Right forelimb (tissue), 1 donor: Measurements from ENCODE around the gene CYP19A1.

ENCODE experiments used
- DNase-seq: peaks from one replicate; pipeline ENCODE4 v3.0.0-alpha.2; 2018

The CYP19A1 gene

DNA sequence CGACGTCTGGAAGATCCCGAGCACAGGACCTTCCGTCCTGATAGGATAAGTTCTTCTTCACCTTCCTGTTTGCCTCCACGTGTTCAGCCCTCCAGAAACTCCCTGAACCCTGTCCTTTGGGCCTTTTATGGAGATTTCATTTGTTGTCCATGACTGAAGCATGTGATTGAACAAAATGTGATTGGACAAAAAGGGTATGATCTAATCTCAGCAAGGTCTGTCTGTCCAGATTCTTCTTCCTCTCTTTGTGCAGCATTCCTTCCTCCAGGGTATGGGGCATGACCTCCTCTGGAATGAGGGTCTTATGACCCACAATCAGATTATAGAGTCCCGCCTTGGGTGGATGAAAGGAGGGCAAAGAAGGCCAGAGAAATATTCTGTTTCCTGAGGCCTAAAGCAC, at the start of gene CYP19A1:
Gene CYP19A1, minus strand, starts transcription at position 101 of the 400 bp plus-strand sequence. CDS start 95,684 bp downstream, outside the sequence.
- DNase-seq: no peak

DNA sequence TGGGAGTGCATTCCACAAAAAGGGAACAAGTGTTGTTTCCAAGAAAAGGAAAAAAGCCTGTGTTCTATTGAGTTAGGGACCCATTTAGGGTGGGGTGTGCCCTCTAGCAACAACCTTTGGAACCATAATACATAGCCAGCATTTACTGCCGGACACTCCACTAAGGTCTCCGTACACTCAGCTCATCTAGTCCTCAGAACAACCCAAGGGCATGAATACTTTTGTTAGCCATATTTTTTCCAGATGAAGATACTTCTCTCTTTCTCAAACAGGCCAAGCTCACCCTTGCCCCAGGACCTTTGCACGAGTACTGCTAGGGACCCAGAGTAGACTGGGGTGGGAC, 49.3 kb upstream of the CYP19A1 start:
- DNase-seq: no peak

DNA sequence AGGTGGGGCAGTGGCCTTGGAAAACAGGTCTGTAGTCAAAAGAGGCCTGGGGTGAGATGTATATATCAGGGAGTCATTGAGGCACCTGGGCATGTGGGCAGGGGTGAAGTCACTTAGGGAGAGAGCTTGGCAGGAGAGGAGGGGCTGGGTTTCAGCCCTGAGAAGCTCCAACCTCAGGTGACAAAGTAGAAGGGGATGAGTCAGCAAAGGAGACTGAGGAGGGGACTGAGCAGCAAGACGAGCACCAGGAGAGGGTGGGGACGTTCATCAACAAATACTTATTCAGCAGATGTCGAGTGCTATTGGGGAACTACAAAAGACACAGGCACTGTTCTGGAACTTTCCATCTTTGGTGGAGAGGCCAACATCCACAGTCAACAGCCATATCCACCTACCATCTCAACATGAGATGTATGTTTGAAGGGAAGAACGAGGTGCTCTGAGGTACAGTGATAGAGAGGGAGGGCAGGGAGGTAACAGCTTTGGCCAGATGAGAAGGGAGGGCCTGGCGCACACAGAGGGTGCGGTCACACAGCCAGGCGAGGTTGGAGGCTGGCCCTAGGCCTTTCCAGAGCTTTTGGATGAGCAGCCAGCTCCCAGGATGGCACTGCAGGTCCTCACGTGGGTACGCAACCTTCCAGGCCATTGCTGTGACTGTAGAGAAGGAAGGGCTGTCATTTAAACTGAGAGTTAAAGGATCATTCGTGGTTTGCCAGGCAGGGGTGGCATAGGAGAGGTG, 48.7 kb upstream of the CYP19A1 start:
- DNase-seq: no peak

DNA sequence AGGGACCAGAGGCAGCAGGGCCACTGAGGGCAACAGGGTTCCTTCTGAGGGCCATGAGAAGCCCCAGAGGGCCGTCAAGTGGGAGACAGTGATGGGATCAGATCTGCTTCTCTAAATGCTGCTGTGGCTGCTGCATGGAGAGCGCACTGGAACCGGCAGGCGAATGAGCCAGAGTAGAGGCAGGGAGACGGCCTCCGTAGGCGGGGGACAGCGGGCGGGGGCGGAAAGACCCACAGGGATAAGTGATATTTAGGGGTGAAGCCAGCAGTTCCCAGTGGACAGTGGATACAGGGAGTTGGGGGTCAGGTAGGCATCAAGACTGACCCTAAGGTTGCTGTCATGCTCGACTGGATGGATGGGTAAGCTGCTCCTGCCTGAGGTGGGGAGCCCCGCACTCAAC, 48.1 kb upstream of the CYP19A1 start:
- no peak for DNase-seq

DNA sequence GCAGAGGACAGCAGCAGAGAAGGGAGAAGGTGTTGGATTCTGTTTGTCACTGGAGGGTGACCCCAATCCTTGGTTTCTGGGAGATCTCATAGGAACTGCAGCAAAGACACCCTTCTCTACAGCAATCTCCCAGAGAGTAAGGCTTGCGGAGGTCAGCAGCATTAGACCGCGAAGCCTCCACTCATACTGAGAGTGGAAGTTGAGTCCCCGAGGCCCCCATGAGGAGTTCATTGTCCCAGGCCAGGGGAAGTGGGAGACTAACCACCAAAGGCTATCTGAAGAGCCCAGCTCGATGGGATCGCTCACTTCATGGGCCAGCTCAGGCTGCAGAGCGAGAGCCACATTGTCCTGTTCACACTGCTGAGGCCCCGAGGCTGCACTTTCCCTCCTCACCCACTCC, 47.6 kb upstream of the CYP19A1 start:
- no peak for DNase-seq

DNA sequence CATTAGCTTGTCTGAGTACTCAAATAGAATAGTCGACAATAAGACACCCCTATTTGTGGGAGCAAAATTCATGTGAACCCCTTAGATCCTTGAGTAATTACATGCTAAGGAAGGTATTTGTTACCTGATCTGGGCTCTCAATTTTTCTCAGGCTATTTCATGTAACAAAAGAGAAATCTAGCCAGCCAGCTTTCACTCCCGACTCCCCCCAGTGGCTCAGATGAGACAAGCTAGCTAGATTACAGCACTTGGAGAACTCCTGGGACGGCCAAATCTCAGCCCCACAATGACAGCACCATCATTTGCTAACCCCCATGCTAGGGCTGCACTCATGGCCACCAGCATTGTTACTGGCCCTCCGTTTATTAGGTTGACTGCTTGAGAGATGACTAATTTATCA, 44.4 kb upstream of the CYP19A1 start:
- DNase-seq: no peak

DNA sequence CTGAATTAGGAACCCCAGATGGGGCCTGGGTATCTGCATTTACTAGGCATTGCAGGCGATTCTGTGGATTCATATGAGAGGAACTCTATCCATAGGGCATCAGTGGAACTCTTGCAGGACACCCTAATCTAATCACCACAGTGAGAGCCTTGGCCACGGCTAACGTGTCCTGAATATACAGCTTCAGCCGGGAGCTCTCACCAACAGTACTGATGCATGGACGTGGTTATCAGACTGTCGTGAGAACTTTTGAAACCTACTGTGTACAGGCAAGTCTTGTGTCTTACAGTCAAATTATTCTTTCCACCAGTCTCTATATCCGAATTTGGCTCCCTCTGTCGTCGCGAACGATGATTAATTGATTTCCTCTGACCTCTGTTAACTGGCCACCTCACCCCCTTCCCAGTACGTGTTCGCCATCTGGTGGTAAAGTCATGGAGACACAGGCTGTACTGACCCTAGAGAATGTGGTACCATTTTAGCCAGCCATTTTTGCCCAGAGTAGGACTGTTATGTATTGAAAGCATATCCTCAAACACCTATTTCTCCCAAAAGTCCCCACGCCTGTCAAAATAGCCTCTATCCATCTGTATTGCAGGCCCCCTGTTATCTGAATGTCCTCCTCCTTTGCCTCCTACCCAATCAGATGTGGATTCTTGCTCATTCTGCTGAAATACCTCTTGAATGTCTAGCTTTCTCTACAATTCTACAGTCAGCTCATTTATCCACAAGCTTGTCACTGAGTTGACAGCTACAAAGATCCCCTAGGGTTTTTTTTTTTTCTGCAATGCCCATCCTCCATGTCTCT, 42.8 kb upstream of the CYP19A1 start:
- DNase-seq: peak; percentile 72

DNA sequence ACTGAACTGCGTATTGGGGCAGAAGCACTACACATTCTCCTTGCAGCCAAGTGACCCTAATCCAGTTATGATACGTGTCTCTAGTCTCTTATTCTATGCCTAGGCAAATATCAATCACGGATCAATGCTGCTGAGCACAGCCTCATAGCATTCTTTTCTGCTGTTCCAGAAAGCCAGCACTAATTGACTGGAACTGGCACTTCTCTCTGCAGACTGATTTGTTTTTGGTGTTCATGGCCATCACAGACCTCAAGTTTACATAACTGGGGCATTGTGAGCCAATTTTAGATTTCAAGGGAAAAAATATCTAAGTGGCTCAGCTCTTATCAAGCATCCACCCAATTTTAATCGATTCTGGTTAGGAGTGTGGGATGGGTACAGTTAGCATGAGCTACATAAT, 41.0 kb upstream of the CYP19A1 start:
- DNase-seq: no peak

DNA sequence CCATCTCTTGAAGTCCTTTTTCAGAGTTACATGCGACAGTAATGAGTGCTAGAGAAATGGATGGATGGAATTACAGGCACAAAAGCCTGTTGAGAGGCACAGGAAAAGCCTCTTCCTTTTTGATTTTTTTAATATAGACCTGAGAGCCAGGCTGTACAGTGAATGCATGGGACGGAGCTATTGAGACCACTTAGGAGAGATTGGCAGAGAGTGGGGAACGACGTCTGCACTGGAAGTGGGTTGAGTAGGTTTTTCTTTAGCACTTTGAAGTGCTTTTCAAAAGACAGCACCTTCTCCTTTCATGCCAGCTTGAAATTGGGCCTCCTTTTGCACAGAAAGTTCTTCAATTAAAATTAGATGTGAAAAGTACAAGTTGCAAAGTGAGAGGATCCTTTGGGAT, 40.0 kb upstream of the CYP19A1 start:
- no peak for DNase-seq

DNA sequence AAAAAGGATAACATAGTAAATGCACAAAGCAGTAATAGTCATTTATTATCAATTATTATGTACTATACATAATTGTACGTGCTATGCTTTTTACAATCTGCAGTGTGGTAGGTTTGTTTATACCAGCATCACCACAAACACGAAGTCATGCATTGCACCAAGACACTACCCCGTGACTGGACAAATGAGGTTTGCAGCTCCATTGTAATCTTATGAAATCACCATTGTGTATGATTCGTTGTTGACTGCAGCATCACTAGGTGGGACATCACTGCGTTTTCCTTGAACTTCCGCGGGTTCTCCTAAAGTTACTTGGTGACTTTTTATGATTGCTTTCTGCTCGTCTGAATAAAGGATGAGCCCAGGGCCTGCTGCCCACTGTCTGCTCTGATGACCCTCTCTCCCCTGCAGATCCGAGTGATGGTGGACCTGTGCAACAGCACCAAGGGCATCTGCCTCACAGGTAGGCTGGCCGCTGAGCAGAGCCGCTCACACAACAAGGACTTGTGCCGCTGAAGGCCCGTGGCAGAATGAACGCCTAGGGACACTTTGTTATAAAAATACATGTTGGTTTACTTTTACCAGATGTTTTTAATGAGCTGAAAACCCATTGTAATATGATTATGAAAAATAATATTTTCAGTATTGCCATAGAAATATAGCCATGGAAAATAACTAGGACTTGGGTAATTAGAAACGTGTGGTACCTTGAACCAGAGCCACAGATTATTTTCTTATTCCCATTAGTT, 38.8 kb upstream of the CYP19A1 start:
- no peak for DNase-seq

DNA sequence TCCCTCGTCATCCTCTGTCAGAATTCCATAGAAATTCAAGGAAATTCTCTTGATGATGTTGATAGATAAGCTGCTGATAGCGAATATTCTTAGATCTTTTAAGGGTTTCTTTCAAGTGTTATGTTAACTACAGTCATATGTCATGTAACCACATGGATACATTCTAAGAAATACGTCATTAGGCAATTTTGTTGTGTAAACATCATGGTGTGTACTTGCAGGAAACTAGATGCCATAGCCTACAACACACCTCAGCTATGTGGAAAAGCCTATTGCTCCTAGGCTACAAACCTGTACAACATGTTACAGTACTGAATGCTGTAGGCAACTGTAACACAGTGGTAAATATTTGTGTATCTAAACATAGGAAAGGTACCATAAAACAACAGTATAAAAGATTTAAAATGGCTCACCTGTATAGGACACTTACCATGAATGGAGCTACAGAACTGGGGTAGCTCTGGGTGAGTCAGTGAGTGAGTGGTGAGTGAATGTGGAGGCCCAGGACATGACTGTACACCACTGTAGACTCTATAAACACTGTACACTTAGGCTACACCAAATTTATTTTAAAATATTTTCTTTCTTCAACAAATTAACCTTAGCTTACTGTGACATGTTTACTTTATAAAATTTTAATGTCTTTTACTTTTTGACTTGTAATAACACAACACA, 37.7 kb upstream of the CYP19A1 start:
- DNase-seq: no peak

DNA sequence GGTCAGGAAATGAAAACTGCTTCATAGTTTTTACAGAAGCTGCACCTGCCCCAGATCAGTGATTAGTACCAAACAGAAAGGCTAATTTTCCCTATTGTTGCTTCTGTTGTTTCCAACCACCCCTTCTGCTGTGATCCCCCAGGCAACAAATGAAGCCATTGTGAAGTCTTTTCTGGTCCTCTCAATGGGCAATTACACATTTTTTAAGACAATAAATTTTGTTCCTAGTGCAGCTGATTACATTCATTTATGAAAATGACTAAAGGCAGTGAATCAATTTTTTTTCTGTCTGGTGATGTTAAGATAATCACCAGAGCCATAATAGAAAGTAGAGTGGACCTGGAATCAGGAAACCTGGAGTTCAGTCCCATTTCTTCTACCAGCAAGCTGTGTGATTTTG, 35.7 kb upstream of the CYP19A1 start:
- no peak for DNase-seq

DNA sequence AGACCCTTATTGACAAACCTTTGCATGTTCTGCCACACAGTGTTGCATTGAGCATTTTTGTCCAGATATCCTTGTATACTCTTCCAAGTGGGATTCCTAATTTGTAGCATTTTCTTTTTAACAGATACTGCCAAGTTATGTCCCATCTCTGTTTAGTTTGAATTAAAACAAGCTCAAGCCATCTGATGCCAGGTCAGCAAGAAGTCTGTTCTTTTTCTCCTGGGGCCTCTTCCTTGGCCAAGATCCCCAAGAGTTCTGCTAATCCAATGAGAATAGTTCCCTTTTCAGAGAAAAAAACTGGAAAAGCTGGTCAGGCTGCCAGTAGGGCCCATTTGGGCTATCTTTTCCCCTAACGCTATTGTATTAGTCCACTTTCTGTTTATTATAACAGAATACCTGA, 32.9 kb upstream of the CYP19A1 start:
- DNase-seq: no peak

DNA sequence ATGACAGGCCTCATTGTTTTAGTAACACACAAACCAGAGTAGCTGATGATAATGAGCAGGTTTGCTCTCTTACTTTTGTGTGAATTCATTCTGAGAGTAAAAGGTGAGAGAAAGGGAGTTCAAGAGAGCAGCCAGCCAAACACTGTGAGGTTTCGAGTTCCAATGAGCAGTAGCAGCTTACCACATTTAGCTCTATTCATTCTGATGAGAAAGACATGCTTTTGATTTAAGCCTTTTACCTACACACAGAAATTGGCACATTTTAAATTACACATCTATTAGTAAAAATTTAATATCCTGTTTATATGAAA, 31.0 kb upstream of the CYP19A1 start:
- DNase-seq: no peak

DNA sequence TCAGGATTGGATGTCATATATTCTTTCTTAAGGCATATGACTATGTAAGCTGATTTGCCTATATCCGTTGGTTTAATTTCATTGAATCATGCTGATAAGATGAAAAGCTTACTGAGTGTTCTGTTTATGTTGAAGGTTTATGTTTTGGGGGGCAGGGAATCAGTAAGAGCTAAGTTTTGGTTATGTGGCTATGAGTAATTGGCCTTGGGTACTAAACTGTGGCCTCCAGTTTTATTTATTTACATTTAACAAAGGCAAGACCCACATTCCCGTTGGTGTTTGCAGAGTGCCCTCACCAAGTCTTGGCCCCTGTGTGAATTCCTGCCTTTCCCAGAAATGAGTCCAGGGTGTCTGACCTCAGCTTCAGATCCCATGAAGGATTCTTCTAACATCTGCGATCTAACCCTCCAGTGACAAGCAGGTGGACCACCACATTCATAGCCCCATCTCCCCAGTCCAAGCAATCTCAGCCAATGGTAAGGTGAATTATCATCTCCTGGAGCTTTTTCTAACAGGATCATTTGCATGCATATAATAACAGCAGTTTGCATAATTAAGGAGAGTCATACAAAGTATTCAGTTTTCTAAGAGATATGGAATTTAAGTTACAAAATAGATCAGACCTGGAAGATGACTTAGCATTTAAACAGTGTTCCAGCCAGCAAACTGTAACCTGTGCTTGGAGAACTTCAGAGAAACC, 30.5 kb upstream of the CYP19A1 start:
- no peak for DNase-seq

DNA sequence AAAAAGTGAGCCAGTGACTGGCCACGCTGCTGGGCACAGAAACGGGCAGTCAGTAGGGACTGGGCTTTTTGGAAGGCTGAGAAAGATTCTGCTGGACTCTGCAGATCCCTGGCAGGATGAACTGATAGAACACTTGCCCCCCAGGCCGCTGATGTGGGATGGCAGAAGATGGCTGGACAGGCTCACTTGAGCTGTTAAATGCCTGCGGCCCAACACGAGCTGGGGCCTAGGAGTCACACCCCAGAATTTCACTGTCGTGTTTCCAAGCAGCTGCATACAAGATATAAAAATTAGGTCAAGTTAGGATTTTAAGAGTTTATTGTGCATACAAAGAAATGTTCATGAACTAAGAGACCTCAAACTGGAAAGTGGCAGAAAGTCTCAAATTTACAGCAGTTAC, 29.9 kb upstream of the CYP19A1 start:
- DNase-seq: no peak

DNA sequence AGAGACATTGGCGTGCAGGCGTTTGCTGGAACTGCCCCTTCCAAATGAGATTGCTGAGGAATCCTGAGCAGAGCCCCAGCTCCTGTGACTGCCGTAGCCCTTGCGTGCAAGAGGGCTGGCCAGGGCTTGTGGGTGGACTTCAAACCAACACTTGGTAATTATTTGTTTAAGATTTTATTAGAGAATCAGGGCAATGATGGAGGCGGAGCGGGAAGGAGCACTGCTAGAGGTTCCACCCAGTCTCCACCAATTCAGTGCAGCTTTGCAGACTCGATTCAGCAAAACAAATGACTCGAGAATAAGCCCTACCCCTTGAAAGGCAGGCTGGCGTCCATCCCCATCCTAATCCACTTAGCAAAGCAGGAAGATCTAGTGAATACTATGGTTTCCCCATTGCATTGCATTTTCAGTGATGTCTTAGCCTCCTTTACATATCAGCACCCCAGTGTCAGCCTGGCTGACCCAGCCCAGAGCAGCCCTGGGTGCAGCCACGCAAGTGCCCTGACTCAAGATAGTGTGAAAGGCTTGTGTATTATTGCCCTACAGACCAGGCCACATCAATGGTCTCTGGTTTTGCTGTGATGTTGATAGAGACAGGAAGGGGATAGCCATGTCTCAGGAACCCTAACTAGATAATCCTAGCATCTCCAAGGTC, 29.1 kb upstream of the CYP19A1 start:
- DNase-seq: no peak

DNA sequence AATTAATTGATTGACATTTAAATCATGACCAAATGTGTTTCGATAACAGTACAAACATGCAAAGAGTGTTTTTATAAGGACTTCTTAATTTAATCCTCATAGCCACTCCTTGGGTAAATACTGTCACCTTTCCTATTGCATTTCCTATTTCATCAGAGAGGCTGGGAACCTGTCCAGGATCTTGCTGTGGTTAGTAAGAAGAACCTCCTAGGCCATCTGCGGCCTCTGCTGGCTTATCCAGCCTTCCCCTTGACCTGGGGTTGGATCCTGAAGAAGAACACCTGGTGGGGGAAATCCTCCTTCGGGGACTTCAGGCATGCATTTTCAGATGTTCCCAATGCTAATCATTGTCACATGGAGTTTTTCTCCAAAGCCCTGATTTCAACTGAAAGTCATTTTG, 28.5 kb upstream of the CYP19A1 start:
- no peak for DNase-seq

DNA sequence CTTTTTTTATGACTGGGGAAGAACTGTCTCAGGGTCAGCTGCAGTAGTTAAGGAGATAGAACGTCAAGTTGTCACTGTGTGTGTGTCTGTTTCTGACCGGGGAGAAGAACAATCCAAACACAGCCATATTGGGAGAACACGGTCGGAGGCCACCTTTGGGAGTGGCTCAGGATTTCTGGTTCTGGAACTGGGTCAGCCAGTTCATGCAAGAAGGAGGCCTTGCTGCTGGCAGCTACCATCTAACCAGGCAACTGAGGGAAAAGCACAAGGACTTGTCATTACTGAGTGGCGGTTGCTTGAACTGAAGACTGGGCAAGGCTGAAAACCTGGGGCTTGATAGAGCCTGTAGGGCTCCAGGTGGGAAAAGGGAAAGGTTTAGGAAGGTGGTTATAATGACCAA, 27.7 kb upstream of the CYP19A1 start:
- no peak for DNase-seq

DNA sequence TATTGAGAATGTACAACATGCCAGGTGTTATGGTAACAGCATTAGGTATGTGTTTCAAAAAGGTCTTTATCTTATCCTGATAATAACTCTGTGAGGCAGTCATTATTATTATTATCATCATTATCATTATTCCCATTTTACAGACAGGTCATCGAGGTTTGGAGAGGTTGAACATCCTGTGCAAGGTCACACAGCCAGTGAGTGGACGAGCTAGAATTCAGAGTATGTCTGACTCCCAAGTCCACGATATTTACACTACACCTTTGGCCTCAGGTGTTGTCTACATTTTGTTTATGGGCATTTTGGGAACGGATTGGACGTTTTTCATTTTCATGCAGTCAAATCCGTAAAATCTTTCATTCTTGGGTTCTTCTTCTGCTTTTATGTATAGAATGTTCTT, 27.0 kb upstream of the CYP19A1 start:
- no peak for DNase-seq

DNA sequence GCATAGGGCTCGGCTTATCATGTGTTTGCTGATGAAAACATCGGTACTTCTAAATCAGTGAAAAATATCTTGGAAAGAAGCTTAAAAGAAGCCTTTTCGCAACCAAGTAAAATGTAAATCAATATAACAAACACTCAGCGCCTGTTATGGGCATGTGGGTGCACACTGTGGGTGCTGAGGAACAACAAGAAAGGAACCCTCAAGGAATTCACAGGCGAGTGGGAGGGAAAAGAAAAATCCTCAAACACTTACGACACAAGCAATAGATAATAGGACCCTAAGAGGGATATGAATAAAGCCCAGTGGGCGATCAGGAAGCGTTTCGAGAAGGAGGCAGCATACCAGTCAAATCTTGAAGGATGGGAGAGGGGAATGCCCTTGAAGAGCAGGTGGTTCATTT, 25.0 kb upstream of the CYP19A1 start:
- no peak for DNase-seq

DNA sequence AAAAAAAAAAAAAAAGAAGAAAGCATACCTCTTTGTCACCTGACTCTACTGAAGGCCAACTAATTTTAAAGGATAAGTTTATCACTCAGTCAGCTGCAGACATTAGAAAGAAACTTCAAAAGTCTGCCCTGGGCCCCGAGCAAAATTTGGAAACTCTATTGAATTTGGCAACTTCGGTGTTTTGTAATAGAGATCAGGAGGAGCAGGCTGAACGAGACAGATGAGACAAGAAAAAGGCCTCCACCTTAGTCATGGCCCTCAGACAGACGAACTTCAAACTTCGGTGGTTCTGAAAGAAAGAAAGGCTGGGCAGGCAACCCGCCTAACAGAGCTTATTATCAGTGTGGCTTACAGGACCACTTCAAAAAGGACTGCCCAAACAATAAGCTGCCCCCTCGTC, 21.6 kb upstream of the CYP19A1 start:
- DNase-seq: no peak
